Dermis blood vessel endothelial cell (primary cell): Measurements from ENCODE around the gene AP1S2. TPM values are rescaled to one million over a fixed set of nuclear protein-coding genes. Genes with fewer than 3 reads are reported as not detected.
"Not testable (repeated sequence)": the region's sequence is repeated elsewhere in the genome, so short reads cannot be mapped to it uniquely, and the experiment has no call there.

ENCODE experiments used
- DNase-seq: peaks from one replicate; pipeline ENCODE4 v3.0.0; 2010
- total RNA-seq: library from RNA; depleted of rRNA; stranded (reverse); fragments of >200 nt; gene quantifications from 2 replicates; pipeline ENCODE4 v1.2.3, GENCODE V29; 2014

AP1S2 gene
- total RNA-seq, 1 donor from 2014 or later = 133 TPM

DNA sequence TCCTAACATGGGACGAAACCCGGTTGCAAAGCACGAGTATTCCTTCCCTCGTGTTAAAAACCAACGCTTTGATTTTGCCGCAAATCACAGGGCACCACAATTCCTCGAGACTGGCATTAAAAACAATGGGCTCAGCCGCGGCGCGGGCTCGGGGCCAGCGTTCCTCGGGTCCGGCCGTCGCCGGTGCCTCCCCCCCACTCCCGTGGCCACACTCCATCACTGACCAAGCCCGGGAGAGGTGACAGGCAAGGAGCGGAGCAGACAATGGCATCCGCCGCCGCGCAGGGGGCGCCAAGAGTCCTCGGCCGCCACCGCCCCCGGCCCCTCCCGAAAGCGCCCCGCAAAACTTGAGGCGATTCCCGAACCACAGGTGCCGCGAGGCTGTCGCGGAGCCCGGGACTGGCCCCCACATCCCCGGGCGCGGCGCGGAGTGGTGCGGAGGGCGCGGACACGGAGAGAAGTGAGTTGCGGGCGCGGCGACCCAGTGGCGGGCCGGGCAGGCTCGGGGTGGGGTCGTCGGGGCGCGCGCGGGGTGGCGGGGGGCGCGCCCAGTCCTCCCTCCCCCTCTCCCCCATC, 445 bp downstream of the AP1S2 start:
- peak; percentile 44 for DNase-seq

DNA sequence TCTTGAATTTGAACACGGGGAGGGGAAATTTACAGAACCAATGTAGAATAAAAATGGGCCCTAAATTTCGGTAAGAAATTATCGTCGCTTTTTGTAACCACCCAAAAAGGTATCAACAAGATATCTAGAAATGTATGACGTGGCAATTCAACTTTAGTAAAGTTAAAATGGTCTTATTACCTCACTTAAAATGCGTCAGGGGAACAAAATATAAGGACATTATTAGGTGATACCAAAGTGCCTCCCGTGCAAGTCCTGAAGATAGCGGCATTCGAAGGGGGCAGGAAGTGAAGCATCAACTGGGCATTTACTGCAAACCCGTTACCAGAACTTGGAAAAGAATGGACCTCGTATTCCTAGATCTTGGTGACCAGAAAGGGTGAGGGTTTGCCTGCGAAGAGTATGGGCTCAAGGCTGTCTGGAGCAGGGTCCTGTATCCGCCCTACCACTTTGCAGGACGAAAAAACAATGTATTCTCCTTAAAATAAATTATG, 980 bp downstream of the AP1S2 start:
- DNase-seq = peak; percentile 20

DNA sequence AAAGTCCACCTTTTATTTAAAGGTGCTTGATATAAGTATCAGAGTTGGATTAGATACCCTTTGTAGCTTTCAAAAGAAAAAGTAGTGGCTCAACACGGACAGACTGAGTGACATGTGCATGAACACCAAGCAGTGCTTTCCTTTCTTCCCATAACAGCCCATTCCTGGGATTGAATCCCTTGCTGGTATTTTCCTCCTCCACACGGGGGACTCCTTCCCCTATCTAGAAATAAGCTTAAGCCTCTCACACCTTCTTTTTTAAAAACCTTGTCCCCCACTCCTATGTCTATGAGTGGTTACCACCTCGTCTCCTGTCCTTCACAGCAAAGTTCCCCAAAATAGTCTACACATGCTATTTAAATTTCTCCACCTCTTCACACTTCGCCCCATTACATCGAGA, 5.1 kb downstream of the AP1S2 start:
- peak; percentile 37 for DNase-seq

DNA sequence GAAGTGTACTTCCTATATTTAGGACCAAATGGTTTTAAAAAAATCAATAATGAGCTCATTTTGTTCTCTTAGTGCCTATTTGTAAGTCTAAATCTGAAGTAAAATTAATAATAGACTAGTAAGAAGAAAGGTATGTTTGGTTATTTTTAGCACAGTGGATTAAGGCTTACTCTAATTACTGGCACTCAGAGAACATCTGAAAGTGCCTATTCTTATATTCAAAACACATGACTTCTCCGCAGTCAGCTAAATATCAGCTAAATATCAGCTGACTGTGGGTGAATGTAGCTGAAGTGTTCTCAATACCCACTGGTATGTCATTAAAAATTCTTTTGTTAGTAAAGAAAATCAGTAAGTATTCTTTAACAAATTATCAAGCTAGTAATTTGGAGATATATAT, 6.0 kb downstream of the AP1S2 start:
- DNase-seq = no peak

DNA sequence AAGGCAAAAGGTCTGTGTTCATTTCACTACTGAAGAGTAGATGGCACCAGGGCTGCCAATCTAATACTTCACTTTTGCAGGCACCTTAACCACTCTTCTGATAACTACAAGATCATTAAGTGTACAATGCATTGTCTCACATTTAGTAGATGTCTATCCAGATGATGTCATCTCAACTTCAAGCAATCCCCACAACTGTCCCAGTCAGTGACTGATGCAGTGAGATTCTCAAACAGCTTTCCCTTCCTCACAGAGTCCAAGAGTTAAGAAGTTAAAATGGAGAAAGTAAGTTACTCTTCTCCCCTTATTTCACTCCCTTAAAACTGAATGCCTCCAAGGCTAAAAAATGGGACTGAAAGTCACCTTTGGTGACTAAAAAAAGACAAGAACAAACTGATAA, 10.7 kb downstream of the AP1S2 start:
- no peak for DNase-seq

DNA sequence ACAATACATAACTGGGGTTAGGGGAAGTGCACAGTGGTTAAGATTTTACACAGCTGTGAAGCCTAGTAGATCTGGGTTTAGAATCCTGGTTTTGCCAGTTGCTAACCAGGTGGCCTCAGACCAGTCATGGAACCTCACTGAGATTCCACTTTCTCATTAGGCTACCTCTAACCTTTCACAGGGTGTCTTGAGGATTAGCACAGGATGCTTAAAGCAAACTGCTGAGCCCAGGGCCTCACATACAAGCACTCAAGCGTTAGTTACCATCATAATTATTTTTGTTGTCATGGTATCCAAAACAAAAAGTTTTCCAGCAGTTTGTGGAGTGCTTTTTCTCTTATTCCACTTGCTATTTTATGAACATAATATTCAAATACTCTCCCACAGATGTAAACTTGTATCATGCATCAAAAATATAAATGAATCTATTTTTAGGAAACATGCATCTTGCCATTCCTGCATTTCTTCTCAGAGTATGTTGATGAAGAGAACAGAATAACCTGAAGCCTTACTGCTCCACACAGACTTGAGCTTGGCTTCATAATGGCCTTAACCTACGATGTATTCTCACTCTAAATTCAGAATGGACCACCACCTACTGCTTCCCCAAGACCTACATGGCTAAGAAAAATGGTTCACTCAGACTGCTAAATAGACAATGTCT, 12.6 kb downstream of the AP1S2 start:
- DNase-seq = no peak

DNA sequence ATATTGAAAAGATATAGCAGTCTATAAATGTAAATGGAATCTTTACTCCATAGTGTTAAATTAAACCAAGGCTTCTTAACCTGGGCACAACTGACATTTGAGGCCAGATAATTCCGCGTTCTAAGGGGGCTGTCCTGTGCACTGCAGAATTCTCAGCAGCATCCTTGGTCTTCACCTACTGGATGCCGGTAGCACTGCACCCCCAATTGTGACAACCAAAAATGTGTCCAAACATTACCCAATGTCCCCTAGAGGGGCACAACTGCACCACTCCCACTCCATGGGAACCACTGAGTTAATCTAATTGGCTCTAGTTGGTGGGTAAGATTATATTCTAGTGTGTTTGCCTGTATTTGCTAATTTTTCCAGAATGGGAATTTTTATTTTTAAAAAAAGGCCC, 16.6 kb downstream of the AP1S2 start:
- DNase-seq = peak; percentile 7

DNA sequence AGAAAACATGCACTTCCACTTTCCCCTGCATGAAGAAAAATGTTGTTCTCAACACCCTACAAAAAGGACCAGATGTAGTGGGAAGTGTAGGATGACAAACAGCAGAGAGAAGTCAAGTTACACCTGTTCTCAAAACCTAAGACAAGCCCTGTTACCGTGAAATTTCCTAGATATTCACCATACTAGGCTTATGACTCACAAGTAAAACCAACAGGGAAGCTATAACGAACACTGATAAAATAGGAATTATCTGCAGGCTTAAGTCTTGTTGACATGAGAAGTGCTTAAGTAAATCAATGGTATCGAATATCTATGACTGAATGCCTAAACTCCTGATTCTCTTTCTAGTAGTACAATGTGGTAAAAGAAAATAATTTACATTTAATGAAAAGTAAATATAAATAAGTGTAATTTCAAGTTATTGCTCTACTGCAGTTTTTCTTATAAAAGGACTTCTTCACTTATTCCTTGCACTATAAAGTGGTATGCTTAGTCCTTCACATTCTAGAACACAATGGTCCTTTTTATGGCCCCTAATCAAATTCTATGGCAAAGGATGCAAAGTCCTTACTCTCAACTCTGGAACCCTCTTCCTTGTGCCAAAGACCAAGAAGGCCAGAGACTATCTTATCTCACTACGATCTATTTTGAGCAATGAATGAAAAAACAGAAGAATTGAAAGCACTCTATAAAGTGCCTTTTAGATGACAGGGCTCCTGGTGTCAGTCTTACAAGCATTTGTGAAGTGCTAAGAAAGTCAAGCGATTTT, 19.6 kb downstream of the AP1S2 start:
- DNase-seq = no peak

DNA sequence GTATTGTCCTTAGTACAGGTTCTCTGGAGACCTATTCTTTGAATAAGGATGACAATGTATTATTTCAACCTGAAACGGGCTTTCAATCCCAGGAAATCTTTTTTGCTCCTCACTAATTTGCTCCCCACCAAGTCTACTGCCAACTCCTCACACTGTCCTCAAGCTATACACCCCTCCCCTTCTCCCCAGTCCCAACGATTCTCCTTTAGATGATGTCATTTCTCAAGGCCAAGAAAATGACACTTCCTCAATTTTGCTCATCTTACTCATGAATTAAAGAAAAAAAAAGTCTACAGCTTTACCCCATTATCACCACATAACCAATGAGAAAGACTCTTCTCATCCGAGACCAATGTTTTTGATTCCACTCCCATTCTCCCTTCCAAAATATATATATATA, 20.6 kb downstream of the AP1S2 start:
- no peak for DNase-seq

DNA sequence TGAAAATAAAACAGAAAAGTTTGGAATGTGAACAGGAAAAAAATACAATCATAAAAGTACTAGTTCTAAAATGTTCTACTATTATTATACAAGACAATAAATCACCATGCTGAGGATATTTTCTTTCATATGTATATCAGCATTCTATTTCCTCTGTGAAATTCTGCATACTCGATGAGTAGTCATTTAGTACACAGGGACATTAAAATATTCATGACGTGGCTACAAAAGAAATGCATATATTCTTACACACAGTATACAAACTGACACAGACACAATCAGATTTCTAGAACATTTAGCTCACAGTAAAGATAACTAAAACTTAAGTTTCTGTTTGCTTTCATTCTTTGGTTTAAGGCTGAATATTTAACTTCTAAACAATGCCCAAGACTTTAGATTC, 23.3 kb downstream of the AP1S2 start:
- DNase-seq = not testable (repeated sequence)

DNA sequence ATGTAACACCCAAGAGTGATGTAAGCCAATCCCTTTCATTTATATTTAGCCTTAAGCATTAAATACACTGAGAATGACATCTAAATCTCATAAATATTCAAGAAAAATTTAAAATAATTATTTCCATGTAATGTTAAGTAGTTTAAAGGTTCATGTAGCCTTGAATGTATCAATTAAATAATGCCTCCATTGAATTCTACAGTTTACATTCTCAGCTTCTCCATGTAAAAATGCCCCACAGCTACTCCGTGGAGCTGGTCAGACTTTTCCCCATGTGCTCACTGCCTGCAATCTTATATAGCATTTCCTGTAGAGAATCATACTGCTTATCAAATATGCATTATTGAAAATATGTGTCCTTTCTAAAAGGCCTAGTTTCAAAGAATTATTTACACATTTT, 25.4 kb downstream of the AP1S2 start:
- no peak for DNase-seq

DNA sequence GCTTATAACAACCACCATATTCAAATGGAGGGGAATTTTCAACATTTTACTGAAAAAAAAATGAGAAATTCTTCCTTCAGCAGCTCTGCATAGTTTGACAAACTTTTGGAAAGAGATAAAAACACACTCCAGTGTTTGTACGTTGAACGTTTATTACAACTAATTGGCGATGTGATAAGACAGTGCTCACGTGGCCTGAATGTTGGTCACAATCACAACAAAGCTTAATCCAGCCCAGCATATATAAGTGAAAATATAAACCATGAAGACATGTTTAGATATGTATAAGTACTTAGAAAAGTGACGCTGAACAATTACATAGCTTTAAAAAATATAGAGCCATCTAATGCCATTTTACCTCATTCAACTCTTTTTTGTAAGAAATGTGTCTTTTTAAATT, 28.7 kb downstream of the AP1S2 start:
- no peak for DNase-seq

DNA sequence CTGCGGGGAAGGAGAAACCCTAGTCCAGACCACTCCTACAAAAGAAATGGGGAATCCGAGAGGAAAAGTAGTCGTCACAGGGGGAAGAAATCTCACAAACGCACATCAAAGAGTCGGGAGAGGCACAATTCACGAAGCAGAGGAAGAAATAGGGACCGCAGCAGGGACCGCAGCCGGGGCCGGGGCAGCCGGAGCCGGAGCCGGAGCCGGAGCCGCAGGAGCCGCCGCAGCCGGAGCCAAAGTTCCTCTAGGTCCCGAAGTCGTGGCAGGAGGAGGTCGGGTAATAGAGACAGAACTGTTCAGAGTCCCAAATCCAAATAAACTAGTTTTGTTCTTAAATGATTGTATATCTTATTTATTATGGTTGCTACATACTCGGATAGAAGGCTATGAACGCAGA, 31.7 kb downstream of the AP1S2 start:
- DNase-seq = no peak

DNA sequence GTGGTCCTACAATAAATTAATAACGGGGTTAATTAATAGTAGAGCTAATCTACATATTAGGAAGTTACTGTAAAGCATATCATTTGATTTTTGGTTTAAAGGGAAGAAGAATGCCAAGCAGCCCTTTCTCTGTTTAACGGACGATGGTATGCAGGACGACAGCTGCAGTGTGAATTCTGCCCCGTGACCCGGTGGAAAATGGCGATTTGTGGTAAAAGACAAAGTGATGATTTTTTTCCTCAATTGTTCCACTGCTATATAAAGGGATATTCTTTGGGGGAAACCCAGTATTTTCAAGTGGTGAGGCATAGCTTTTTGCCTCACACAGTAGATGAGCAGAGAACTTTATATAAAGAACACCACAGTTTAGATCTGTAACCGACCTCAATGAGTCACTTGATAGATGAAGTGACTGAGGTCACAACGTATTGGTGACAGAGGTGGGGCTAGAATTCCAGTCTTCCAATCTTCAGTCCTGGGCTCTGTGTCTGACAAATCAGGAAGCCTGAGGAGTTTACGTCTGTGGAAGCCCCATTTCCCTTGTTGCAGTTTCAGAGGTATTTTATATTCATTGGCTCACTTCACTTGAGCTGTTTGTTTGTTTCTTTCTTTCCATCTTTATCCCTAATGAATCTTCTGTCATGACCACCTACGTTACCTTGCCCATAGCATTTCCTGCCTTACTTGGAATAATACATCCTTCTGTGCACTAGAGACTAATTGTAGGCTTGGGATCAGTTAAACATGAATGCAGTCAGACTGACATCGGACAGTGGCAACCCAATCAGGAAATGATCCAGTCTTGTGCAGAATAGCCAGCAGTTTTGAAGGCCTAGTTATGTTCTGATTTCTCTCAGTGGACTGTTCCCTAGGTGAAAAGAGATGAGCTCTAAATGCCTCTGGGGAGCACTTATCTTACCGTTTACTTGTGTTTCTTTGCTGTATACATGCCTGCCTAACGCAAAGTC, 34.2 kb downstream of the AP1S2 start:
- no peak for DNase-seq

DNA sequence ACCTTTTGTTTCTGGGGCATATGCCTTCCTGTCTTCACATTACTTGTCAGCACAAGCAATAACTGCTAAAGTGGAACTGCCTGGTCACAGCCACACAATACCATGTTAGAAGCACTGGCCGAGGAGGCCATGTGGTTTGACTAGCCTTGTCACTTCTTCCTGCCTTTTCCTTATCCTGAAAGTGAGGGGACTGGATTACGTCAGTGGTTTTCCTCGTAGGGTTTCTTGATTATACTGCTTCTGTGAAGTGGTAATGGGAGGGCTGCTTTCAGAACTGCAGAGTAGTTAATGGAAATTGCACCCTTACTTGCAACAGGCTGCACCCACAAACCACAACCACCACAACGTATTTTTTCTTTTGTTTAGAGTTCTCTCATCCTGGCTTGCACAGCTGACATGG, 37.7 kb downstream of the AP1S2 start:
- DNase-seq = peak; percentile 21

DNA sequence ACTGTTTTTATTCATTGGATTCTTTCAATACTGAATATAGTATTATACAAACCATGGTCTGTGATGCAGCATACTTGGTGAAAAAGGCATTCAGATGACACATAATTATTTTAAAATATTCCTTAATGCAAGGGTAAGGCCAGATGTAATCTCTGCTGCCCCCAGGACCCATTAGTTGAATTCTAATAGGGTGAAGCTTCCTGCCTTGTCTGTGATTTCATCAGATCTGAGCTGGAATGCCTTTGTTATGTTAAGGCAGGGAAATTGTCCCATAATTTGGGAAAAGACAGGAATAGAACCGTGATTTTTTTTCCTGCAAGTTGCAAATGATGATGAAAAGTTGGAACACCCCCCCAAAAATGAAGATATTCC, 38.2 kb downstream of the AP1S2 start:
- peak; percentile 17 for DNase-seq

DNA sequence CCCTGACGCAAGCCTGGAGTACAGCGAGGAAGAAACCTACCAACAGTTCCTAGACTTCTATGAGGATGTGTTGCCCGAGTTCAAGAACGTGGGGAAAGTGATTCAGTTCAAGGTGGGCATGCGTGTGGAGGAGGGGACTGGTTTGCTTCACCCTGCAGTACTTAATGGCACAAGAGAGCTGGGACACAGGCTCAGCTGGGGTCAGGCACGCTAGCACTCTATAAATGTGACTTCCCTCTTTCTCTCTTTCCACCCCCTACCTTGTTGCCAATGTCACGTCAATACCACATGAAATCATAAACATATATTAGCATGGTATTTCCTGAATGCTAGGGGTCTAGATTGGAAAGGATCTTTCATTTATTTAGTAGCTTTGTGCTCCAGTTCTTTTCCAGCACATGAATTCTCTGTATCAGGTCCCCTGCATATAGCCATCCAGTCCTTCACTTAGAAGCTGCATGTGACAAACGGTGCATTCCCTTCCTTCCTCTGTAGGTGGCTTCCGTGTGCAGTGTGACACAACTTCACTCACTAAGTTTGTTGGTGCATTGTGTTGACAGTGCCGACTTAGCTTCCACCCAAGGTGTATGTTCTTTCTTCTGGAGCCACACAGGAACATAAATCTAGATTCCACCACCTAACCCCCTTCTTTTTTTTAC, 38.7 kb downstream of the AP1S2 start:
- peak; percentile 60 for DNase-seq

DNA sequence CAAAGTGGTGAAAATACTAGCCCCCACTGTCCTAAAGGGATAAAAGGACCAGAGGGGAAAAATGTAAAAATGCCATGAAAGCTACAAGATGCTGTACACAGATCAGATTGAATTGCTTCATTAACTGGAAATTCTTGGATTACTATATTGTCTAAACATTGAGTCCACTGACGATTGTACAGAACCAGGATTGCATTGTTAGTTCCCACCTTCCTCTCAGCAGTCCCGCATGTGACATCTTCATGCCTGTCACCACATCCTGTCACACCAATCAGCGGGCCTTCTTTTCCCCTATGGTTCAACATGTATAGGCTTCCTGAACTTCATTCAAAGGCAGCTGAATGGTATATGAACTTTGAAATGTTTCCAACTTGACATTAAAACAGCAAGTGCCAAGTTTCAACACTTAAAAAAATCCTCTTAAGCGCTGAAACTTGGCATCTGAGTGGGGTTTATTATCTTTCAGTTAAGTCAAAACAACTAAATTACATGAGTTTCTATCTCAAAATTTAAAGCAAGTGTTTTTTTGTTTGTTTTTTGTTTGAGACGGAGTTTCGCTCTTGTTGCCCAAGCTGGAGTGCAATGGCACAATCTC, 39.7 kb downstream of the AP1S2 start:
- no peak for DNase-seq

DNA sequence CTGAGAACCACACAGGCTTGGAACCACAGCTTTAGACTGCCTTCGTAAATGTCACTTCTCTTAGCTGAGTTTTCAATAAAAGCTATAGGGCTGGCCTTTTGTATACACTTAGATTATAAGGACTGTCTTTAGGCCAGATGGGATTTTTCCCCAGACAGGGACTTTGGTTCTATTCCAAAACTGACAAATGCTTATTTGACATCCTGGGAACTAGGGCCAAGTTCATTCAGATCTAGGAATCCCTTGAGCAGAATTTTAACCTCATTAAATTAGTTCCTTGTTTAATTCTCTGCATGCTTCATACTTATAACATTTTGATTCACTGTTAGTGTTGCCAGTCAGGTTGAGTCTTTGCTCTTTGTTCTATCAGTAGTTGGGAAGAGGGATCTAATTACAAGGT, 41.2 kb downstream of the AP1S2 start:
- DNase-seq = no peak

DNA sequence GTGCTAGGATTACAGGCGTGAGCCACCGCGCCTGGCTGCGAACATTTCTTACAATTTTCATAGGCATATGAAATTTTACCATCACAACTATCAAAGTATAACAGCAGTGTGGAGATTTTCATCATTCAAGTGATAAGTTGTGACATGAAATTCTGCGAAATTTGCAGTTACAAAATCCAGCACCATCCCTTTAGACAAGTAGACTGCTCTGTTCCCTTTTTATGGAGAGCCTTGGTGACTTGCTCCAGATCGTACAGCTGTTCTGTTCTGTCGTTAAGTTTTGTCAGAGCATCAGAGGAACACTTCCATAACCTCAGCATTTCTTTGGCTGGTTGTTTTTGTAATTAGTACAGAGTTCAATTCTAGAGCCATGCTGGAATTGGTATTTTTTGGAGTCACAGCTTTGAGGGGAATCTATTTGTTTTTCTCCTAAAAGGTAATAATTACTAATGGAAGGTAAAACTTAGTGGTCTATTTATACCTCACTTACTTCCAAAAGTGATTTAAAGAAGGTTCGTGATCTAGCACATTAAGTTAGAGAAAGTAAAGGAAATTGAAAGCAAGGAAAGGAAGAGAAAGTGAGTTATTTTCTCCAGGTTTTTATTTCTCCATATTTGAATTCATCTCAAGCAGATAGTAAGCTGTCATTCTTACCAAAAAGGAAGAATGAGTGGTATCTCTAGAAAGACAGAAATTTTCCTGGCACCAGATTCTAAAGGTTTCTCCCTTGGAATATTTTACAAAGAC, 42.2 kb downstream of the AP1S2 start:
- no peak for DNase-seq

DNA sequence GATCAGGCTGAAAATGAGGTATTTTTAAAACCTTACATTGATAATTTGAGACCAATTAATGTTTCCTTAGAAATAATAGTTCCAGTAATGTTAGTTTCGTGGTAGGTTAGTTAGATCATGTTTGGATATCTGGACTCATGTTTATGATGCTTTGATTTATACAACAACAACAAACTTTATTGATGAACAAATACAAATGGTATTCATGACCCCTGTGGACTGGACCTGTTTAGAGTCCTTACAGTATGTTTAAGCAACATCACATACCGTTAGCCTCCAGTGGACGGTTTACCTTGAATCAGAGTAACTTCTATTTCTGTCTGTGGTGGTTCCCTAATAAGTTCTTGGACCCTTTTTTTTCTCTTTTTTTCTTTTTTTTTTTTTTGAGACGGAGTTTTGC, 46.4 kb downstream of the AP1S2 start:
- DNase-seq = no peak
